ENCODE results near the gene HIVEP3. TPM values are rescaled to one million over a fixed set of nuclear protein-coding genes. Genes with fewer than 3 reads are reported as not detected.

HIVEP3 gene
- total and polyA plus RNA-seq, 2 of the 13 experiments (the other 11 are each of a cell fraction or from before 2014, with no cell fraction given): 0.05 TPM; not detected in 1

DNA sequence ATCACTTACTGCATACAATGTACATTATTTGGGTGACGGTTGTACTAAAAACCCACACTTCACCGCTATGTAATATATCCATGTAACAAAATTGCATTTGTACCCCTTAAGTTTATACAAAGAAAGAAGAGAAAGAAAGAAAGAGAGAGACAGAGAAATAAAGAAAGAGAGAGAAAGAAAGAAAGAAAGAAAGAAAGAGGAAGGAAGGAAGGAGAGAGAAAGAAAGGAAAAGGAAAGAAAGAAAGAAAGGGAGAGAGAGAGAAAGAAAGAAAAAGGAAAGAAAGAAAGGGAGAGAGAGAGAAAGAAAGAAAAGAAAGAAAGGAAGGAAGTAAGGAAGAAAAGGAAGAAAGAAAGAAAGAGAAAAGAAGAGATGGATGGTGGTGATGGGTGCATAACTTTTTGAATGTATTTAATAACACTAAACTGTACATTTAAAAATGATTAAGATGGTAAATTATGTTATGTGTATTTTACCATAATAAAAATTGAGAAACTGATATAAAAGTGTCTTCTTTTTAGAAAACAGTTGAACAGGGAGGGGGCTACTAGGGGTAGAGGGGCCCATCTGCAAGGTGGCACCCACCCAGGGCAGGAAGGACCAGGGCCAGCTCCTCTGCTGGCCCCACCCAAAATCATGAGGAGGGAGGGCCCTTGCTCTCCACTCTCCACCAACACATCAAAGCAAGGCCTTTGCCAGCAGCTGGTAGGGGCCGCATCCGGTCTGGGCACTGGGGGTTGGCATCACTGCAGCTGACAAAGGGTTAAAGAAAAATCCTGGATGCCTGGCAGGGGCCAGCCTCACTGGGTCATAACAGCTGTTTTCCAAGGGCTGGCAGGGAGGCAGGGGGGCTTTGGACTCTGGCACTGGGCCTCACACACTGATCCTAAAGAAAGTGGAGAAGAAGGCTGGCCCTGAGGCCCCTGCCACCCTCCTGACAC lies 280.4 kb downstream of the HIVEP3 start:
- H4K20me1 ChIP-seq (ENCODE audit: insufficient read depth, low read length): no peaks in the 10 kb centered on the region
- no peaks in the 10 kb centered on the region for H3K9me3 ChIP-seq (ENCODE audit: low read length)
- POLR2A ChIA-PET: no interaction called here
- no peak overlapping the region for H2AFZ ChIP-seq (ENCODE audit: low read length)
- DNase-seq (ENCODE audit: low spot score): no peak
- ATAC-seq: no peak
- intact Hi-C loops (cut with micrococcal nuclease; ENCODE audit: unreplicated experiment) (no loop called here), in situ Hi-C loops (cut with HindIII; ENCODE audit: extremely low pct_ligation_motif_present, low pct_unique_long_range_greater_than_20kb) (no loop called here)
- H3K27ac ChIP-seq (ENCODE audit: extremely low read length, insufficient read depth, low read length): no peak overlapping the region
- no peak overlapping the region for H3K4me2 ChIP-seq (ENCODE audit: low read depth, low read length)
- no peak overlapping the region for H3K9ac ChIP-seq (ENCODE audit: insufficient read depth, low read depth, low read length)
- no peak for FAIRE-seq
- no peaks in the 10 kb centered on the region for H3K4me1 ChIP-seq (ENCODE audit: insufficient read depth, low read length)
- CTCF ChIA-PET (ENCODE audit: low intra/inter-chr PET ratio, low total read pairs): no interaction called here
- no peaks in the 10 kb centered on the region for H3K36me3 ChIP-seq (replicated peaks in 1 of 2; ENCODE audit: control insufficient read depth in 1 of 2, insufficient read depth in 2 of 2, low read length in 2 of 2)
- peaks cover 0 to 9% of the 10 kb centered on the region in 2 experiments; a peak in 1 of 5 replicates for H3K27me3 ChIP-seq (ENCODE audit: control insufficient read depth in 1 of 2, insufficient read depth in 2 of 2, low read length in 2 of 2)
- WGBS (ENCODE audit: low lambda C conversion rate): 40% methylated on average over 4 of the region's 4 CpGs
- no TSS peak for BruUV-seq (replicated peaks)
- no peak overlapping the region for H3K4me3 ChIP-seq (replicated peaks in 1 of 3; ENCODE audit: insufficient read depth in 1 of 3, low read depth in 2 of 3, low read length in 3 of 3)
- H3K79me2 ChIP-seq (ENCODE audit: insufficient read depth, low read length): no peaks in the 10 kb centered on the region
- TF ChIP-seq HOXA9 (CRISPR knock-in tag; IDR thresholded peaks at IDR 0.05; ENCODE audit: borderline replicate concordance) (no peak), MTA1 (CRISPR knock-in tag; IDR thresholded peaks at IDR 0.05; ENCODE audit: borderline replicate concordance) (no peak), ETV5 (CRISPR knock-in tag; IDR thresholded peaks at IDR 0.05; ENCODE audit: borderline replicate concordance) (no peak), NR2F1 (CRISPR knock-in tag; IDR thresholded peaks at IDR 0.05) (no peak), HNRNPL (IDR thresholded peaks at IDR 0.05; ENCODE audit: low read depth, low read length) (0 out of 2 replicates have a peak, but pooled peaks have one; percentile 32)

DNA sequence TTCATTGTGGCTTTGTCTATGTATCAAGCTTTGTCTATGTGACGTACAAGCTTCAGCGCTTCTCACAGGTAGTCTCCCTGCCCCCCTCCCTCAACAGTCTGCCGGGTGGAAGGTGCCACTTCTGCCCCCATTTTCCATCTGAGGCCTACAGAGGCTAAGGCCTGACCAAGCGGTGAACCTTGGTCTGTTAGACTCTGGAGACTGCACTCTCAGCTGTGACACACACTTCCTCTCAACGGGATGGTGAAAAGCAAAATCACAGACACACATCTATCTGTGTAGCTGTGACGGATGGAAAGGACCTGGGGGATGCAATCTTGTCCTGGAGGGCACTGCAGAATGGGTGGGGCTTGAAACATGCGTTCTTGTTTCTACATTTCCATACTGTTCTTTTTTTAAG lies 281.4 kb downstream of the HIVEP3 start:
- ATAC-seq: no peak
- Histone ChIP-seq H3K27me3 (ENCODE audit: control insufficient read depth in 1 of 2, insufficient read depth in 2 of 2, low read length in 2 of 2) (peaks cover 0 to 12% of the 10 kb centered on the region in 2 experiments; a peak in 1 of 5 replicates), H2AFZ (ENCODE audit: low read length) (no peak overlapping the region), H3K9ac (ENCODE audit: insufficient read depth, low read depth, low read length) (no peak overlapping the region), H3K4me3 (replicated peaks in 1 of 3; ENCODE audit: insufficient read depth in 1 of 3, low read depth in 2 of 3, low read length in 3 of 3) (no peak overlapping the region), H3K27ac (ENCODE audit: extremely low read length, insufficient read depth, low read length) (no peak overlapping the region), H3K79me2 (ENCODE audit: insufficient read depth, low read length) (no peaks in the 10 kb centered on the region), H3K4me2 (ENCODE audit: low read depth, low read length) (no peak overlapping the region), H3K9me3 (ENCODE audit: low read length) (no peaks in the 10 kb centered on the region), H3K36me3 (replicated peaks in 1 of 2; ENCODE audit: control insufficient read depth in 1 of 2, insufficient read depth in 2 of 2, low read length in 2 of 2) (no peaks in the 10 kb centered on the region), H3K4me1 (ENCODE audit: insufficient read depth, low read length) (no peaks in the 10 kb centered on the region), H4K20me1 (ENCODE audit: insufficient read depth, low read length) (no peaks in the 10 kb centered on the region)
- no peak for DNase-seq (ENCODE audit: low spot score)
- POLR2A ChIA-PET: no interaction called here
- CTCF ChIA-PET (ENCODE audit: low intra/inter-chr PET ratio, low total read pairs): no interaction called here
- in situ Hi-C loops (cut with HindIII; ENCODE audit: extremely low pct_ligation_motif_present, low pct_unique_long_range_greater_than_20kb) (no loop called here), intact Hi-C loops (cut with micrococcal nuclease; ENCODE audit: unreplicated experiment) (no loop called here)
- TF ChIP-seq, protein P1, sequence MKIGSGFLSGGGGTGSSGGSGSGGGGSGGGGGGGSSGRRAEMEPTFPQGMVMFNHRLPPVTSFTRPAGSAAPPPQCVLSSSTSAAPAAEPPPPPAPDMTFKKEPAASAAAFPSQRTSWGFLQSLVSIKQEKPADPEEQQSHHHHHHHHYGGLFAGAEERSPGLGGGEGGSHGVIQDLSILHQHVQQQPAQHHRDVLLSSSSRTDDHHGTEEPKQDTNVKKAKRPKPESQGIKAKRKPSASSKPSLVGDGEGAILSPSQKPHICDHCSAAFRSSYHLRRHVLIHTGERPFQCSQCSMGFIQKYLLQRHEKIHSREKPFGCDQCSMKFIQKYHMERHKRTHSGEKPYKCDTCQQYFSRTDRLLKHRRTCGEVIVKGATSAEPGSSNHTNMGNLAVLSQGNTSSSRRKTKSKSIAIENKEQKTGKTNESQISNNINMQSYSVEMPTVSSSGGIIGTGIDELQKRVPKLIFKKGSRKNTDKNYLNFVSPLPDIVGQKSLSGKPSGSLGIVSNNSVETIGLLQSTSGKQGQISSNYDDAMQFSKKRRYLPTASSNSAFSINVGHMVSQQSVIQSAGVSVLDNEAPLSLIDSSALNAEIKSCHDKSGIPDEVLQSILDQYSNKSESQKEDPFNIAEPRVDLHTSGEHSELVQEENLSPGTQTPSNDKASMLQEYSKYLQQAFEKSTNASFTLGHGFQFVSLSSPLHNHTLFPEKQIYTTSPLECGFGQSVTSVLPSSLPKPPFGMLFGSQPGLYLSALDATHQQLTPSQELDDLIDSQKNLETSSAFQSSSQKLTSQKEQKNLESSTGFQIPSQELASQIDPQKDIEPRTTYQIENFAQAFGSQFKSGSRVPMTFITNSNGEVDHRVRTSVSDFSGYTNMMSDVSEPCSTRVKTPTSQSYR (CRISPR knock-in tag; IDR thresholded peaks at IDR 0.05; ENCODE audit: borderline replicate concordance): no peak
- TF ChIP-seq, protein P2, sequence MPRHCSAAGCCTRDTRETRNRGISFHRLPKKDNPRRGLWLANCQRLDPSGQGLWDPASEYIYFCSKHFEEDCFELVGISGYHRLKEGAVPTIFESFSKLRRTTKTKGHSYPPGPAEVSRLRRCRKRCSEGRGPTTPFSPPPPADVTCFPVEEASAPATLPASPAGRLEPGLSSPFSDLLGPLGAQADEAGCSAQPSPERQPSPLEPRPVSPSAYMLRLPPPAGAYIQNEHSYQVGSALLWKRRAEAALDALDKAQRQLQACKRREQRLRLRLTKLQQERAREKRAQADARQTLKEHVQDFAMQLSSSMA (CRISPR knock-in tag; IDR thresholded peaks at IDR 0.05): no peak
- TF ChIP-seq MBNL3 (CRISPR knock-in tag; conservative IDR thresholded peaks at IDR 0.05) (no peak), CREM (IDR thresholded peaks at IDR 0.05) (no peak), CREM (CRISPR knock-in tag; IDR thresholded peaks at IDR 0.05) (no peak)
- no peak for FAIRE-seq
- BruUV-seq (replicated peaks): no TSS peak
- 21% methylated on average over 7 of the region's 7 CpGs for WGBS (ENCODE audit: low lambda C conversion rate)

All from HepG2 (cell line).